Fibroblast of skin of left biceps (primary cell): Measurements from ENCODE around the gene RRP1B.
"Not testable (repeated sequence)": the region's sequence is repeated elsewhere in the genome, so short reads cannot be mapped to it uniquely, and the experiment has no call there.

Experiments used
- DNase-seq, 2 experiments: peaks; one replicate each; pipeline ENCODE4 v3.0.0-alpha.2; 2013; ENCODE audit warnings: low read depth in 2 of 2

The RRP1B gene

DNA sequence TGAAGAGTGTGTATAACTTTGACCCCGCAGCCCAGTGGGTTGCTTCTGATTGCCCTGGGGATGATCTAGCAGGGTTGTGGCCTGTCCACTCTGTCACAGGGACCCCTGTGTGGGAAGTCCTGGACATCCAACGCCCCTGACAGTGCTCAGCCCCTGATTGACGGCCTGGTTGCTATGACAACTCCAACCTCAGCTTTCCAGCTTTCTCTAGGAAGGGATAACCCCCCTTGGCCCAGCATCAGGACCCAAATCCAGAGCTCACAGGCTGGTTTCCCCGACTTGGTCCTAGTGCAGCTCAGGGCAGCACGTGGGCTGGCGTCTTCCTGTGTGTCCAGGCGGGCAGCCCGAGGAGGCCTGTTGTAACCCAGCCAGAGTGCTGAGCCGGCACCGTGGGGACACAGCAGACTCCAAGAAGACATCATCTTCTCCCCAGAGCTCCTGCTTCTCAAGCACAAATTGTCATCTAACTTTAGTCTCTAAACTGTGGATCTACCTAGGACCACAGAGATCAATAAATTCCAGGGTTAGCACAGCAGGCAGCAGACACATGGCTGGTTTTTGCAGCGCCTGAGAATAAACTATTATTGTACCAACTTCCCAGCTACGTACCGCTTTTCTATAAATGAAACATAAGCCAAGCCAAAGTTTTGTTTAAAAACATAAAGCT lies 40.7 kb downstream of the RRP1B start:
- no peak for DNase-seq

DNA sequence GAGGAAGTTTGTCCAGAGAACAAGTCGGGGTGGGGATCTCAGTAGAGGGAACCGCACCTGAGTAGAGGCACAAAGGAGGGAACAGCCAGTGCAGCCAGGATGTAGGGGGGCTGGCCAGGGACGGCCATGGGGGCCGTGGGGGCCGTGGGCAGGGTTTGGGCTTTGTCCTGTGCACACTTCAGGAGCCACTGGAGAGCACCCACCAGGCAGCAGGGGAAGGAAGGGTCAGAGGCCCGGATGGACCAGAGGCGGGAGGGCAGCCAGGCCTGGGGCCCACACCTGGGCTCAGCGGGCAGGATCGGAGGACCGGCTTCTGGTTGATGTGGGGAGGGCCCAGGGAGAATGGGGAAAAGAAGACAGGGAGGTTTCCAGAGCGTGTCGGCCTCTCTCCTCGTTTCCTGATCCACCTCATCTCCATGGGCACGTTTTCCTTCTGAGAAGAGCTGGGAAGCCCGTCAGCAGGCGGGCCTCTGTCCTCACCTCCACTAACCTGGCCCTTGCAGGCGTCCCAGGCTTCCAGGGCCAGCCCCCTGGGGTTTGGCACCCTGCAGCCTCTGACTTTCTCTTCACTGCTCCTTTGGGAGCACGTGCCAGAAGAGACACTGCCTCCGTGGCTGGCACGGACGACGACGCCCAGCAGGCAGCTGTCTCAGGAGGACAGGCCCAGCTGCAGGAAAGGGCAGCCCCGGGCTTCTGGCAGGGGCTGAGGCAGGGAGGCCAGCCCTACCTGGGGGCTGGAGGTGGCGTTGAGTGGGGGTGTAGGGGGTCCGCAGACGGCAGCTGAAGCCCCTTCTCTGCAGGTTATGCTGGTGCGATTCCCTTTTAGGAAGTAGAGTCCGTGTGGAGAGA lies 42.8 kb downstream of the RRP1B start:
- DNase-seq = no peak

DNA sequence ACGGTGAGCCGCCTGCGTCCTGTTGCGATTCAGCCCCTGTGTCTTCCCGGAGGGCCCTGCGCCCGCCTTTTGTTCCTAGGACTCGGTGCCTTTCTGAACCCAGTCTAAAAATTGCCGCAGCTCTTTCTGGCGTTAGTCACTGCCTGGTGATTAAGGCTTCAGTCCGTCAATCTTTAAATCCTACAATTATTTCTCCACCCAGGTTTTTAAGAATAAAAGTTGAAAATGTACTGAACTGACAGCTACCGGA lies 43.4 kb downstream of the RRP1B start:
- no peak for DNase-seq

DNA sequence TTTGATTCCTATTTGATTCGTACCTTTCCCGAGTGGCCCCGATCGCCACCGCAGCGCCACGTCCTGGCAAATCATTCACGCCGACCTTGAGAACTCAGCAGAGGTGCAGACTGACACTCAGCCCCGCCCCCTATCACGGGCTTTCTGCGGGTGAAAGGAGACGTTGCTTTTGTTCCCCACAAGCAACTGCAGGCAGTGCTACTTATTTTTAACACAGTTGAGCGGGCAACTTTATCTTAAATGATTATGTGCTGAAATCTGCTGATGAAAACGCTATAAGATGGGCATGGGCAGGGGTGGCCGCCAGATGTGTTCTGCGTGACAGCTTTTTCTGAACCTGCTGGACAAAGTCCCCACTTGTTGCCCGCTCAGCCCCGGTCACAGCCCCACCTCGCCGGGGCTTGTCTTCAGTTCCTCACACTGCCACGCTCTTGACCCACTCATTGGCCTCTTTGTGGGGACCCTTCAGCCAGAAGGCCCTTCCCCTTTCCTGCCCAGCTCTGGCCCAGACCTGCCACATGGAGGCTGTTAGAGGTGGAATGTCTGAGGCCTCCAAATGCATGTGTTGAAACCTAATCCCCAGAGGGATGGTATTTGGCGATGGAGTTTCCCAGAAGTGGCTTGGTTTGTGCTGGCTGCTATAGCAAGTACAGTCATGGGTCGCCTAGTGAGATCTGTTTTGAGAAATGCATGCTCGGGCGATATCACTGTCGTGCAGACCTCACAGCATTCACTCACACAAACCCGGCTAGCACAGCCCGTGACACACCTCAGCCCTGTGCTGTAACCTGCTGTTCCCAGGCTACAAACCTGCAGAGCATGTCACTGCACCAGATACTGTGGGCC lies 43.9 kb downstream of the RRP1B start:
- DNase-seq = peak; percentile 64 to 66

DNA sequence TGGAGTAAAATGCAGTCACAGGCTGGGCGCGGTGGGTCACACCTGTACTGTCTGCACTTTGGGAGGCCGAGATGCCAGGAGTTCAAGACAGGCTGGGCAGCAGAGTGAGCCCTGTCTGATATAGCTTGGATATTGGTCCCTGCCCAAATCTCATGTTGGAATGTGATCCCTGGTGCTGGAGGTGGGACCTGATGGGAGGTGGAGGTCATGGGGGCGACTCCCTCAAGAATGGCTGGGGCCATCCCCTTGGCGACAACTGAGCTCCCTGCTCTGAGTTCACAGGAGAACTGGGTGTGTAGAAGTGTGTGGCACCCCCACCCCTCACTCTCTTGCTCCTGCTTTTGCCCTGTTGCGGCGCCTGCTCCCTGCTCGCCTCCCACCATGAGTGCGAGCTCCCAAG lies 48.1 kb downstream of the RRP1B start:
- no peak for DNase-seq

DNA sequence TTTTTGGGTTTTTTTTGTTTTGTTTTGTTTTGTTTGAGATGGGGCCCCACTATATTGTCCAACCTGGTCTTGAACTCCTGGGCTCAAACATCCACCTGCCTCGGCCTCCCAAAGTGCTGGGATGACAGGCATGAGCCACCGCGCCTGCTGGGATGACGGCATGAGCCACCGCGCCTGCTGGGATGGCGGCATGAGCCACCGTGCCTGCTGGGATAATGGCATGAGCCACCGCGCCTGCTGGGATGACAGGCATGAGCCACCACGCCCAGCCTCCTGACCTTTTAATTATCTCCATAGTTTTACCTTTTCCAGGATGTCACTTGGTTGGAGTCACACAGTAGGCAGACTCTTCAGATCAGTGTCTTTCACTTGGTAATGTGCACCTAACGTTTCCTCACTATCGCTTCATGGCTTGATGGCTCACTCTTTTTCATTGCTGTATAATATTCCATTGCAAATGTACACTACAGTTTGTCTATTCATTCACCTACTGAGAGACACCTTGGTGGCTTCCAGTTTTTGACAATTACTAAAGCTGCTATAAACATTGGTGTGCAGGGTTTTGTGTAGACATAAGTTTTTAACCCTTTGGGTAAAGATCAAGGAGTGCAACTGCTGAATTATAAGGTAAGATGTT lies 49.5 kb downstream of the RRP1B start:
- DNase-seq = no peak

DNA sequence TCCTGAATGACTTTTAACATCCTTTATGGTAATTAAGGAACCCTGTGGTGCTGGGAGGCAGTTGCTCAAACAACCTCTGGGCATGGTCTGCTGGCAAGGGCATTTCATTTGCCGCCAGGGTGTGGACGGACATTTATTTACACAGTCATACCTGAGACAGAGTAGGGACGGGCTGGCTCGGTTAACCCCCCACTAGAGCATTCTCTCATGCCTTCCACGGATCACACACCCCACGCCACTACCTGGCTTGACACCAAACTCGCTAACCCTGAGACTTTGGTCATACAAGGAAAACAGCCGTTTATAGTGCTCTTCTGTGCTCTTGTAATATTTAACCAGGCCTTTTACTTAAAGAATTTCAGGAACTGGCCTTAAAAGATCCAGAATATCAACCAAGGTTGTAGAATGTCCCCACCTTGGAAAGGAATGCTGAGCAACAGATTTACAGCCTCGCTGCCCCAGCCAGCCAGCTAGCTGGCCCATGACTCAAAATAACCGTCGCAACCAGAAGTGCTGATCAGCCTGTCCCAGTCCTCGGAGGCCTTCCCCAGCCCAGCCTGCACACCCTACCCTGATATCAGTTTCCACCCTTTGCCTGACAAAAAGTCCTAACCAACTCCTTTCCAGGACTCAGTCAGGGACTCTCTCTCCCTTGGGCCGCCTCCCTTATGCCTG lies 53.0 kb downstream of the RRP1B start:
- no peak for DNase-seq

DNA sequence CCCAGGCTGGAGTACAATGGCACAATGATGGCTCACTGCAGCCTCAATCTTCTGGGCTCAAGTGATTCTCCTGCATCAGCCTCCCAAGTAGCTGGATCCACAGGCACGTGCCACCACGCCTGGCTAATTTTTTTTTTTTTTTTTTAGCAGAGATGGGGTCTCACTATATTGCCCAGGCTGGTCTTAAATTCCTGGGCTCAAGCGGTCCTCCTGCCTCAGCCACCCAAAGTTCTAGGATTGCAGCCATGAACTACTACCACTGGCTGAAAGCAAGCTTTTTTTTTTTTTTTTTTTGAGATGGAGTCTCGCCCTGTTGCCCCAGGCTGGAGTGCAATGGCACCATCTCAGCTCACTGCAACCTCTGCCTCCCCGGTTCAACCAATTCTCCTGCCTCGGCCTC lies 53.8 kb downstream of the RRP1B start:
- DNase-seq = not testable (repeated sequence)

DNA sequence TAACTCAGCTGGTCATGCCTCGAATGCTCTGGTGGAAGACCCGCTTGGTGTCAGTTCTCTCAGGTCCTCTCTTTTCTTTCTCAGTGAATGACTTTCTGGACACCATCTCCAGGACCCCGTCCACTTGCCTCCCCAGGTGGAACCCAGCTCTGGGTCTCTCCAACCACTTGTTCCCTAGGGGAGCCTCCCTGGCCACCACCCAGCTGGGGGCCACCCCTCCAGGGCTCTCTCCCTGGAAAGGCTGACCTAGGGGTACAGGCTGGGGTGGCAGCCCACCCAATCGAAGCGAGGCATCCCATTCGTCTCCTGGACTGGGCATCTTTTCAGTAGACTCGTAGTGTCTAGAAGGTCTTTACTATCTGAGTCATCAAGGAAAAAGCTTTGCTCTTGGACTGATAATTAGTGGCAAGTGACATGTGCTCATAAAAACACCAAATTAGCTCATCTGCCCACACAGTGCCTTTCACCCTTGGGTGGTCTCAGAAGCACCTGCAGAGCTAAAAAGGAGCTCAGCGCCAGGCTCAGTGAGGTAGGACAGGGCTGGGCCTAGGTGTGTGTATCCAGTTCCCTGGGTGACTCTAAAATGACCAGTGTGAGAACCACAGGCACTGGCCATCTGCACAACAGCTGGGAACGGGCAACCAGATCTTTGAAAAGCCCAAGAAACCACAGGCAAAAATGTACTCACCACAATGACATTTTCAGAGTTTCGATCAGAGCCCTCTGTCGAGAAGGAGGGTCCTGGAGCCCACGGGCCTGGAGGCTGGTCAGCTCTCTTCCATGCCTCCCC lies 57.2 kb downstream of the RRP1B start:
- DNase-seq = no peak

DNA sequence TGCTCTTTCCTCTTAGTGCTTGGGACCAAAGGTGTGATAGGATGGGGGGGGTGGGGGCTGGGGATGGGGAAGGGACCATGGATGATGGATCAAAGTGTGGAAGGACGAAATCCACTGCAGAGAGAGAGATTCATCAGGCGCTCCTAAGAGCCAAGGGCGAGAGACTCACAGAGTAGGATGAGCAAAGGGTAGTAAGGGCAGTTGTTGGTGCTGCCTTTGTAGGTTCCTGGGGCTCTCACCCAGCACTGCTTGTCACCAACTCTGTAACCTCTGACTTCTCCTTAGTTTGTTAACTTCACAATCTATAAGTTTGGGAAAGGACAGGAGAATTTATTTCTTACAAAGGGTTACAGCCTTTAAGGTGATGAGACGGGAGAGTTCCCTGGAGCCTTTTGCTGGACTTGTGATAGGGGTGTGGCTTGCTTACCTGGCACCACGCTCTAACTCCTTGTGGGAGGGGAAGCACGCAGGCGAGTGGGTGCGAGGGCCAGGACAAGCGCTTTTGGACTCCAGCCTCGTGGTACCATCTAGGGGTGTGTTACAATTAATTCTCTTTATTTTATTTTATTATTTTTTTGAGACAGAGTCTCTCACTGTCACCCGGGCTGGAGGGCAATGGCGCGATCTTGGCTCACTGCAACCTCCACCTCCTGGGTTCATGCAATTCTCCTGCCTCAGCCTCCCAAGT lies 58.0 kb downstream of the RRP1B start:
- no peak for DNase-seq

DNA sequence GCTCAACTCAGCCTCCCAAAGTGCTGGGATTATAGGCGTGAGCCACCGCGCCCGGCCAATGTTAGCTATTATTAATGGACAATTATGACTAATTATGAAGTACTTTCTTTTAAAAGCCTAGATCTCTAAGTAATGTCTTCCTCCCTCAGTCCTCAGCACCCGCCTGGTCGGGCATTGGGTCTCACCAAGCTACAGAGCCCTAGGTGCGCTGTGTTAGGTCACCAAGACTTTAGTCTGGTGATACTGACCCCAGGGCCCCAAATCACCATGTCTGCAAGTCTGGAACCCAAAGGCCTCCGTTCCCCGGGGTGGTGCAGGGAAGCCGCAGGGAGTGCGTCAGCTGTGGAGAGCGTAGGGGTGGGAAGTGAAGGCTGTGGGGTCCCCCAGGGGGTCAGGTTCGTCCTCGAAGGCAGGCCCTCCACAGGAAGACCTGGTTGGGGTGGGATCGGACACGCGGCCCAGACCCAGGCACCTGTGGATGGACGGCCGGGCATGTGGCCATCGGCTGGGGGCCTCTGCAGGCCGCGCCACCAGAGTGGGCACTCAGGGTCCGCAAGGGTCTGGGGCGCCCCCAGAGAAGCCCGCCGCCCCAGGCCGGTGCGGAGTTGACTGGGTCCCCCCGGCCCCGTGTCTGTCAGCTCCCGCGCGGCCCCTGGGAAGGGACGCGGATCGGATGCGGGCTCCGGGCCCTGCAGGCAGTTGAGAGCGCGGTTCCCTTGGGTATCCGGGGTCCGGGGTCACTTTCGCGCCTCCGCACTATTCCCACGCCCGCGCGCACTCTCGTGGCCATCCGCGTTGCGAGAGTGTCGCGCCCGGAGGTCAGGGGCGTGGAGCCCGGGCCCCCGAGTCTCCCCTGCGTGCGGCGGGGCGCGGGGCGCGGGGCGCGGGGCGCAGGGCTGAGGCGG lies 58.9 kb downstream of the RRP1B start:
- DNase-seq = no peak

DNA sequence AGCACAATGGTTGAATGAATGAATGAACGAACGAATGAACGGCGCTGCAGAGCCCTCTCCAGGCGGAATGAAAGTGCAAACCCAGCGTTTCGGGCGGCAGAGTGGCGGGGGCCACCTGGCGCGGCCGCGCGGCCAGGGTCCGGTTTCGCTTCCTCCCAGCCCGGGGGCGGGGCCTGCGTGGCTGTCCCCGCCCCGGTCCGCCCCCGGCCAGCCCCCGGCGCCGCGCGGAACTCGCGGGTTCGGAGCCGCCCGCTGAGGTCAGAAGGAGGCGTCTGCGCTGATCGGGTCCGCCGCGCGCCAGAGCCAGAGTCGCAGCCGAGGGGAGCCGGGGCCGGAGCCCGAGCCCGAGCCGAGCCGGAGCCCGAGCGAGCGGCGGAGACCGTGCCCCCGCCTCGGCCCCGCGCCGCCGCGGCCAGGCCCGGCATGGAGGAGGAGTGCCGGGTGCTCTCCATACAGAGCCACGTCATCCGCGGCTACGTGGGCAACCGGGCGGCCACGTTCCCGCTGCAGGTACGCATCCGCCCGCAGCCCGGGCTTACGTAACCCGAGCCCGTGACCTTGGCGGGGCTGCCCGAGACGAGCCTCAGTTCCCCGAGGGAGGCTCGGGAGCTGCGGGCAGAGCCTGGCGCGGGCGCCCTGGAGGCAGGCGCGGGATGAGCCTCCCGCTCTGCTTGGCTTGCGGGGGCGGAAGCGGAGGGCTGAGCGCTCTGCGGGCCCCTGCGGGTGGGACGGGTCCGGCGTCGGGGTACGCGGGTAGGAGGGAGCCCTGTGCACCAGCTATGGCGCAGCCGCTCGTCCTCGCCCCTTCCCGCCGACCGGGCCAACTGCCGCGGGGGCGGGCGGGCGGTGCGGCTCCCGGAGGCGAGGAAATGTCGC lies 59.8 kb downstream of the RRP1B start, which contains the start of gene PDXK:
Gene PDXK, plus strand, starts transcription at position 258 of the 876 bp plus-strand sequence. Its CDS starts 166 bp downstream, at position 424.
- DNase-seq = no peak

DNA sequence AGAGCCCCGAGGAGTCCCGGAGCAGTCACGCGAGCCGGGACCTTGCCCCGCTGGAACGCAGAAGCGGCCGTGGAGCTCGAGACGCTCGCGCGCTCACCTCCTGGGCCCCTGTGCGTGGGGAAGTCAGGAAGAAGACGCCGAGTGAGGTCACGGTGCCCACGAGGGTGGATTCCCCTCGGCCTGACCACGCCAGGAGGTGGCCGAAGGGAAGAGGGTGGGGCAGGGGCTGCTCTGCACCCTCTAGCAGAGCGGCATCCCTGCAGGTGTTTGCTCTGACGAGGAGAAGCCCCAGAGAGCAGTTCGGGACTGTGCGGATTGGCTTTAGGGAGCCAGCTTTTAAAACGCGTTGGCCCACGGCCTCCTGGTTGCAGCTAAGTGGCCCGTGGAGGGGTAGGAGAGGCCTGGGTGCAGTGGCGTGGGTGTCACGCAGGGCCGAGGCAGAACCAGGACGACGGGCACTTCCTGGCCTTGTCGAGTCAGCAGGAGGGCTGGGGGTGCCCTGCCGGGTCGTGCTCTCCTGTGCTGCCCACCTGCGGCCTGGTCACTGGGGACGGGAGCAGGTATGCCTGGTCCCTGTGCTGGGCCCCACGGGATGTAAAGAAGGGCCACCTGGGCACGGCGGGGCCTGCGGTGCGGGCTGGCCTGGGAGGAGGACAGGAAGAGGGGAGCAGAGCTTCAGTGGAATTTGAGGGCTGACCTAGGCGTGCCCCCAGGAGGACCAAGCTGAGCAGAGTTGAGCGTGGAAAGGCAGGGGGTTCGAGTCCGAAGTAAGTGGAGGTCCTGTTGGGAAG lies 60.6 kb downstream of the RRP1B start:
- no peak for DNase-seq

DNA sequence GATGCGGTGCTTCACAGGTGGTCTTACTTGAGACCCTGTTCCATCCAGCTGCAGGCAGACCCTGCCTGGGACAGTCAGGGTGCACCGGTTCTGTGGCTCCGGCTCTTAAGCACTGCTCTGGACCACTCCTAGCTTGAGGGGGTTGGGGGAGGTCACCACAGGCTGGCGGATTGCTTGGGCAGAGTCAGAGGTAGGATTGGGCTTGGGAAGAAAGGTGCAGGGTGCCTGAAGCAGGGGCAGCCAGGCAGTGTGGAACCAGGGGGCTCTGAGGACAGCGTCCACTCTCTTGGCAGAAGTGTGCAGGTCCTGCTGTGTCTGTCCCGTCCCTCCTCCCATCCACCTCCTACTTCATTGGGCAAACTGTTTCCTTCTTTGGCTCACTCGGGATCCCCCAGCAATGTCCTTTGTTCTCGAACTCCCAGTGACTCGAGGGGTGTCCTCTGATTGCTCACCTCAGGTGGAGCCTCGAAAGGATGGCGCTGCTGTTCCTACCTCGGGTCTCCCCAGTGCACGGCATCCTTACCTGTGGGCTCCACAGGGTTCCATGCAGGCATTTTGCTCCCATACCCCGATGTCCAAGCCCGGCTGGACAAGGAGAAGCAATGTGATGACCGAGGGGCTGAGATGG lies 61.3 kb downstream of the RRP1B start:
- DNase-seq = no peak

DNA sequence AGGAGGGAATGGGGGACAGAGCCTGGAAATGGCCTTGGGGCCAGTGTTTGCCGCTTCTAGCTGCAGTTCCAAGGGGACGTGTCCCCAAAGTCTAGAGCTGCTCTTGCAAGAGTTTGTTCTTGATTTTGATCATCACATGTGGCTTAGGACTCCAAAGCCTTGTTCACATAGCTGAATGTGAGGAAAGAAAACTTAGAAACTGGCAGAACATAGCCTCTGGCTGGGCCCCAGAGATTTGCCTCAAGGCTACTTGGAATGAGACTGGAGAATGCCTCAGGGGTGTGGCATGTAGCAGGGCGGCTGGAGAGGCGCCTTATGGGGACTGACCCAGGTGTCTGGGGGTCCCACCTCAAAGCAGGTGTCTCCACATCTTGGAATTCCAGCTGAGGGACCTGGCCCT lies 61.8 kb downstream of the RRP1B start:
- DNase-seq = no peak

DNA sequence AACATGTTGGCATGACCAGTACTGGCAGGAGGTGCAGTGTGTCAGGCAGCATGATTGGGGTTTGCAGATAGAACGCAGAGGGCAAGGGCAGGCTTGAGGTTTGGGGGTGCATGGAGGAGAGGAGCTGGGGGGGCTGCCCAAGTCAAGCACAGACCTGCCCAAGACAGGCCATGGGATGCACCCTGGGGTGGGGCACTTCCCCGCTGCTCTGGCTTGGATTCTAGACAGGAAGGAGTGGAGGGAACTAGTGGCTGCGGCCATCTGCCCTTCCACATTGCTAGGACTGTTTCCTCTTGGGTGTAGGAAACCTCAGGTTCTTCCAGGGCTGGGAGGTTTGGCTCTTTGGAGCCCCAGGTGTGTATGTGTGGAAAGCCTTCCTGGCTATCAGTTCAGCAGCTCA lies 62.6 kb downstream of the RRP1B start:
- no peak for DNase-seq

DNA sequence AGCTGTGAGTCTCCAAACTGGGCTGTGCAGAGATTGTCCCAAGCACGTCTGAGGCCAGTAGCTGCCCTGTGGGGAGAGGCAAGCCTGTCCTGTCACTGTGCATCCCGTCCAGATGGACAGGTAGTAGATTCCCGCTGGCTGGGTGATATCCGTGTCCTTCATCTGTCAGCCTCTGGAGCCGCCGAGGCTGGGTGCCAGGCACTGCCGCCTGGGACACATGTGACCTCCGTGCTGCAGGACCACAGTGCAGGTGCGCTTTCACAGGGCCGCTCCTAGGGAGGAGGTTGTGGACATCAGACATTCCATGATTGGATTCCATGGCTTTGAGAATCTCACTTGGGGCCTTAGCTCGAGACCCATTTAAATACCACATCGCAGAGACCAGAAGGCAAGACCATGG lies 64.3 kb downstream of the RRP1B start:
- no peak for DNase-seq
